ENCODE measurements around the gene MGAT3.
A peak's percentile ranks its signal among the peaks of the same experiment; 100 is the strongest.

Gene MGAT3

GRCh38 chr22:39423976-39424375, 32.8 kb upstream of the MGAT3 start:
- Histone ChIP-seq H3K4me3 (no peak overlapping the region), H3K9me3 (no peaks in the 10 kb centered on the region), H3K27me3 (no peaks in the 10 kb centered on the region), H3K36me3 (peaks cover 75 to 97% (median 80%) of the 10 kb centered on the region in 3 donors), H3K27ac (no peak overlapping the region), H3K4me1 (no peaks in the 10 kb centered on the region)
- intact Hi-C loops (cut with DNase I; ENCODE audit: low total_unique reads): no loop called here
- no peak for TF ChIP-seq CTCF (IDR thresholded peaks at IDR 0.05)
- DNase-seq: no peak

- peaks cover 65 to 95% (median 74%) of the 10 kb centered on the region in 3 donors for H3K36me3 ChIP-seq
- peaks cover 0 to 19% (median 17%) of the 10 kb centered on the region in 4 donors for H3K4me1 ChIP-seq
- H3K4me3 ChIP-seq: no peak overlapping the region
- H3K27me3 ChIP-seq: no peaks in the 10 kb centered on the region
- intact Hi-C loops (cut with DNase I; ENCODE audit: low total_unique reads): no loop called here
- no peak for DNase-seq
- TF ChIP-seq CTCF (IDR thresholded peaks at IDR 0.05): no peak
- no peaks in the 10 kb centered on the region for H3K9me3 ChIP-seq
- H3K27ac ChIP-seq: no peak overlapping the region
Observed at GRCh38 chr22:39426380-39427043, 30.3 kb upstream of the MGAT3 start.

GRCh38 chr22:39427751-39428596, 28.8 kb upstream of the MGAT3 start:
- Histone ChIP-seq H3K36me3 (peaks cover 50 to 95% (median 61%) of the 10 kb centered on the region in 3 donors), H3K4me1 (peaks cover 5 to 33% (median 30%) of the 10 kb centered on the region in 4 donors), H3K4me3 (no peak overlapping the region), H3K27me3 (no peaks in the 10 kb centered on the region), H3K9me3 (no peaks in the 10 kb centered on the region), H3K27ac (no peak overlapping the region)
- intact Hi-C loops (cut with DNase I; ENCODE audit: low total_unique reads): no loop called here
- no peak for DNase-seq
- no peak for TF ChIP-seq CTCF (IDR thresholded peaks at IDR 0.05)

GRCh38 chr22:39428597-39429071, 28.2 kb upstream of the MGAT3 start:
- peaks cover 5 to 33% (median 30%) of the 10 kb centered on the region in 4 donors for H3K4me1 ChIP-seq

GRCh38 chr22:39429186-39429585, 27.6 kb upstream of the MGAT3 start:
- Histone ChIP-seq H3K9me3 (no peaks in the 10 kb centered on the region), H3K4me3 (no peak overlapping the region), H3K4me1 (peaks cover 5 to 37% (median 33%) of the 10 kb centered on the region in 4 donors), H3K27me3 (no peaks in the 10 kb centered on the region), H3K27ac (peak overlapping the region in 1 of 2 donors; percentile 90), H3K36me3 (peaks cover 49 to 95% (median 57%) of the 10 kb centered on the region in 3 donors)
- no peak for TF ChIP-seq CTCF (IDR thresholded peaks at IDR 0.05)
- intact Hi-C loops (cut with DNase I; ENCODE audit: low total_unique reads): no loop called here
- no peak for DNase-seq

More at GRCh38 chr22:39428597-39429071, 28.2 kb upstream of the MGAT3 start:
- H3K36me3 ChIP-seq: peaks cover 49 to 95% (median 61%) of the 10 kb centered on the region in 3 donors
- H3K27ac ChIP-seq: no peak overlapping the region
- intact Hi-C loops (cut with DNase I; ENCODE audit: low total_unique reads): no loop called here
- no peaks in the 10 kb centered on the region for H3K27me3 ChIP-seq
- H3K4me3 ChIP-seq: no peak overlapping the region
- TF ChIP-seq CTCF (IDR thresholded peaks at IDR 0.05): no peak
- DNase-seq: no peak
- no peaks in the 10 kb centered on the region for H3K9me3 ChIP-seq

All from tibial artery (tissue), 4 donors.